ENCODE results near the gene OIP5. TPM values are rescaled to one million over a fixed set of nuclear protein-coding genes. Genes with fewer than 3 reads are reported as not detected.

OIP5 gene
- total and polyA plus RNA-seq, 2 of the 4 experiments (the other 2 are of a cell fraction) = 4.1 to 5.5 TPM

- no peak overlapping the region for H4K5ac ChIP-seq (ENCODE audit: low read depth, low read length)
- H3K14ac ChIP-seq (replicated peaks; ENCODE audit: low read depth, low read length) = no peak overlapping the region
- no peak for DNase-seq
- BruUV-seq (replicated peaks) = no TSS peak
- H2AK9ac ChIP-seq (replicated peaks; ENCODE audit: low read depth, low read length, poor library complexity) = no peak overlapping the region
- no peak overlapping the region for H3K18ac ChIP-seq (ENCODE audit: low read depth, low read length)
- intact Hi-C loops (cut with micrococcal nuclease) = no loop called here
- H3K56ac ChIP-seq (ENCODE audit: extremely low read depth, insufficient read depth, low read length) = no peak overlapping the region
- WGBS, 2 experiments (ENCODE audit: extremely low coverage in 2 of 2, insufficient read length in 1 of 2) = 100% methylated on average over 2 of the region's 5 CpGs; no CpG with 5 or more reads in 1 of the 2 experiments
- H4K8ac ChIP-seq (ENCODE audit: low read depth in 2 of 2, low read length in 2 of 2) = no peak overlapping the region
- H2AK5ac ChIP-seq (ENCODE audit: low read depth, low read length) = no peak overlapping the region
- no peak overlapping the region for H3K9ac ChIP-seq (ENCODE audit: low read depth, low read length)
- H2AFZ ChIP-seq (replicated peaks; ENCODE audit: low read length, poor library complexity) = no peak overlapping the region
- no peak overlapping the region for H2BK20ac ChIP-seq (ENCODE audit: low read depth, low read length)
- no peak for ATAC-seq (ENCODE audit: low read depth)
- CTCF ChIA-PET = no interaction called here
- no peaks in the 10 kb centered on the region for H4K20me1 ChIP-seq (ENCODE audit: insufficient read depth, low read length)
- no peaks in the 10 kb centered on the region; the same call in 1 of the 2 replicates for H3K9me1 ChIP-seq (ENCODE audit: insufficient read depth, low read length)
- no peak overlapping the region for H3K4me3 ChIP-seq (ENCODE audit: insufficient read depth, low read depth, low read length)
- no peak for TF ChIP-seq MXI1 (IDR thresholded peaks at IDR 0.05; ENCODE audit: borderline replicate concordance, low read depth, low read length)
- TF ChIP-seq NFE2L2 (IDR thresholded peaks at IDR 0.05; ENCODE audit: low read depth, low read length) = no peak
- TF ChIP-seq RAD21 (IDR thresholded peaks at IDR 0.05; ENCODE audit: low read length) = no peak
- TF ChIP-seq MAFK (IDR thresholded peaks at IDR 0.05; ENCODE audit: low read depth, low read length) = no peak
- no peak for TF ChIP-seq RCOR1 (IDR thresholded peaks at IDR 0.05; ENCODE audit: insufficient replicate concordance, low read length)
- TF ChIP-seq CTCF (conservative IDR thresholded peaks at IDR 0.05; ENCODE audit: low read depth, low read length) = no peak
- no peak for TF ChIP-seq POLR2A (IDR thresholded peaks at IDR 0.05; ENCODE audit: low read depth, low read length)
- TF ChIP-seq CHD1 (IDR thresholded peaks at IDR 0.05; ENCODE audit: low read depth, low read length) = no peak
- TF ChIP-seq SMC3 (IDR thresholded peaks at IDR 0.05; ENCODE audit: low read depth, low read length) = no peak
- TF ChIP-seq FOS (IDR thresholded peaks at IDR 0.05; ENCODE audit: low read depth, low read length) = no peak
- TF ChIP-seq ELK1 (IDR thresholded peaks at IDR 0.05; ENCODE audit: borderline replicate concordance, low read depth, low read length) = no peak
- TF ChIP-seq CEBPB (IDR thresholded peaks at IDR 0.05; ENCODE audit: low read depth, low read length) = no peak
- no peak for TF ChIP-seq RFX5 (IDR thresholded peaks at IDR 0.05; ENCODE audit: low read depth, low read length)
- TF ChIP-seq BHLHE40 (IDR thresholded peaks at IDR 0.05; ENCODE audit: low read depth, low read length) = no peak
- no peak for TF ChIP-seq MAZ (IDR thresholded peaks at IDR 0.05; ENCODE audit: borderline replicate concordance, low read depth, low read length)
- no peak overlapping the region for H2BK120ac ChIP-seq (ENCODE audit: low read depth, low read length)
- H3K9me3 ChIP-seq (ENCODE audit: control insufficient read depth, insufficient read depth, low read length) = no peaks in the 10 kb centered on the region
- H2BK15ac ChIP-seq (ENCODE audit: low read depth, low read length) = no peak overlapping the region
- H3K36me3 ChIP-seq (ENCODE audit: control insufficient read depth, insufficient read depth, low read length) = 0 out of 2 replicates have a peak, but pooled peaks cover 3% of the 10 kb centered on the region
- H3K4ac ChIP-seq (ENCODE audit: low read depth, low read length) = no peak overlapping the region
- no peak overlapping the region for H2BK5ac ChIP-seq (ENCODE audit: low read depth, low read length, poor library complexity, severe bottlenecking)
- H3K79me1 ChIP-seq (ENCODE audit: low read depth in 1 of 2, low read length in 2 of 2) = peaks cover 0 to 5% of the 10 kb centered on the region in 2 experiments; a peak in 3 of 4 replicates
- H4K91ac ChIP-seq (ENCODE audit: insufficient read depth, low read depth, low read length) = no peak overlapping the region
- no peak overlapping the region for H3K4me2 ChIP-seq (ENCODE audit: low read depth, low read length)
- dilution Hi-C loops (cut with HindIII; ENCODE audit: low sequenced_read_pairs, unreplicated experiment) = no loop called here
- H3K4me1 ChIP-seq (ENCODE audit: control insufficient read depth, insufficient read depth, low read length) = no peaks in the 10 kb centered on the region
- POLR2A ChIA-PET (ENCODE audit: unreplicated experiment) = no interaction called here
- H3K27ac ChIP-seq (ENCODE audit: insufficient read depth, low read length) = no peak overlapping the region
- no peak overlapping the region for H3K23ac ChIP-seq (ENCODE audit: low read depth, low read length)
- H3K27me3 ChIP-seq (ENCODE audit: control insufficient read depth, insufficient read depth, low read length) = no peaks in the 10 kb centered on the region
- in situ Hi-C loops (cut with MboI; ENCODE audit: low sequenced_read_pairs) = no loop called here
Observed at GRCh38 chr15:41307679-41308078, 24.7 kb downstream of the OIP5 start.
